K562 (cell line): ENCODE data around the gene CAMK2G. TPM values are rescaled to one million over a fixed set of nuclear protein-coding genes. Genes with fewer than 3 reads are reported as not detected.

Experiments used
- BRD9 ChIP-seq: fragments of 450-650 bp; IDR thresholded peaks from 2 replicates; pipeline ENCODE4 v1.6.1; 2018; ENCODE audit warnings: low read depth; ENCODE audit not compliant: partially characterized antibody
- CREB3 ChIP-seq: fragments of 450-650 bp; conservative IDR thresholded peaks from 2 replicates; pipeline ENCODE4 v1.6.1; 2016; ENCODE audit warnings: missing genetic modification characterization, low read depth, mild to moderate bottlenecking, missing compliant biosample characterization, moderate library complexity
- DDX20 ChIP-seq: fragments of 450-650 bp; IDR thresholded peaks from 2 replicates; pipeline ENCODE4 v1.6.1; 2016; ENCODE audit warnings: missing genetic modification characterization, low read depth, mild to moderate bottlenecking, missing compliant biosample characterization, moderate library complexity
- HSF4 ChIP-seq: fragments of 250-450 bp; sonication (Bioruptor Pico); IDR thresholded peaks from 2 replicates; pipeline ENCODE4 v2.1.2; 2022; ENCODE audit warnings: mild to moderate bottlenecking, moderate library complexity, borderline replicate concordance
- TBP ChIP-seq: optimal IDR thresholded peaks from 2 replicates; pipeline ENCODE3; 2011; ENCODE audit warnings: low read depth, low read length, improper control_type of control experiment
- ZNF143 ChIP-seq: sonication (generic); formaldehyde crosslinking; IDR thresholded peaks from 2 replicates; pipeline ENCODE4 v1.9.0; 2022; ENCODE audit warnings: mild to moderate bottlenecking, missing genetic modification reagents
- ZNF175 ChIP-seq: fragments of 200-800 bp; sonication (Bioruptor generic); IDR thresholded peaks from 2 replicates; pipeline ENCODE4 v1.6.1; 2016; ENCODE audit warnings: low read depth, mild to moderate bottlenecking, missing genetic modification characterization, missing compliant biosample characterization
- ZNF431 ChIP-seq: sonication (generic); formaldehyde crosslinking; IDR thresholded peaks from 2 replicates; pipeline ENCODE4 v1.8.0; 2022; ENCODE audit warnings: mild to moderate bottlenecking, missing genetic modification reagents
- ZNF77 ChIP-seq: fragments of 250-450 bp; sonication (Bioruptor Pico); IDR thresholded peaks from 2 replicates; pipeline ENCODE4 v1.5.0; 2020
- polyA plus RNA-seq, 8 experiments: library from polyadenylated mRNA; depleted of rRNA in 4 of 8; stranded (reverse) in 5 of 8; unstranded in 3 of 8; fragments of >200 nt; fragmentation: Nextera tagmentation in 2 of 8; fragmentation: Illumina TruSeq in 1 of 8; extraction: Ambion mirVana in 2 of 8; extraction: Trizol in 1 of 8; gene quantifications; 2 replicates each; pipeline versions ENCODE4 v1.2.1 to v1.2.3, GENCODE V29; 2011 to 2014; ENCODE audit warnings: inconsistent platforms in 1 of 8, missing spikeins in 1 of 8
- total RNA-seq, 7 experiments: library from RNA; depleted of rRNA in 6 of 7; stranded (reverse); fragments of >200 nt in 6 of 7; fragmentation: Illumina TruSeq in 2 of 7; extraction: Trizol in 2 of 7; gene quantifications; 2 replicates each; pipeline versions ENCODE4 v1.2.1 to v1.2.3, GENCODE V29; 2011 to 2021; ENCODE audit warnings: low replicate concordance in 1 of 7
- TF ChIP-seq, protein P1 (sequence below): fragments of 450-650 bp; IDR thresholded peaks from 2 replicates; pipeline ENCODE4 v1.6.1; 2016; ENCODE audit warnings: mild to moderate bottlenecking, moderate library complexity
- TF ChIP-seq, protein P2 (sequence below), 2 experiments: IDR thresholded peaks; 2 replicates each; pipeline ENCODE4 v1.6.1; 2012; ENCODE audit warnings: improper control_type of control experiment in 2 of 2, low read depth in 2 of 2, low read length in 2 of 2, borderline replicate concordance in 1 of 2

Gene CAMK2G
- total and polyA plus RNA-seq, 9 of the 15 experiments (the other 6 are each of a cell fraction or from before 2014, with no cell fraction given): 9.0 to 37.9 (median 32.6) TPM

GRCh38 chr10:73908853-73909539, 34.6 kb upstream of the CAMK2G start (continued):
- TF ChIP-seq, protein P1, sequence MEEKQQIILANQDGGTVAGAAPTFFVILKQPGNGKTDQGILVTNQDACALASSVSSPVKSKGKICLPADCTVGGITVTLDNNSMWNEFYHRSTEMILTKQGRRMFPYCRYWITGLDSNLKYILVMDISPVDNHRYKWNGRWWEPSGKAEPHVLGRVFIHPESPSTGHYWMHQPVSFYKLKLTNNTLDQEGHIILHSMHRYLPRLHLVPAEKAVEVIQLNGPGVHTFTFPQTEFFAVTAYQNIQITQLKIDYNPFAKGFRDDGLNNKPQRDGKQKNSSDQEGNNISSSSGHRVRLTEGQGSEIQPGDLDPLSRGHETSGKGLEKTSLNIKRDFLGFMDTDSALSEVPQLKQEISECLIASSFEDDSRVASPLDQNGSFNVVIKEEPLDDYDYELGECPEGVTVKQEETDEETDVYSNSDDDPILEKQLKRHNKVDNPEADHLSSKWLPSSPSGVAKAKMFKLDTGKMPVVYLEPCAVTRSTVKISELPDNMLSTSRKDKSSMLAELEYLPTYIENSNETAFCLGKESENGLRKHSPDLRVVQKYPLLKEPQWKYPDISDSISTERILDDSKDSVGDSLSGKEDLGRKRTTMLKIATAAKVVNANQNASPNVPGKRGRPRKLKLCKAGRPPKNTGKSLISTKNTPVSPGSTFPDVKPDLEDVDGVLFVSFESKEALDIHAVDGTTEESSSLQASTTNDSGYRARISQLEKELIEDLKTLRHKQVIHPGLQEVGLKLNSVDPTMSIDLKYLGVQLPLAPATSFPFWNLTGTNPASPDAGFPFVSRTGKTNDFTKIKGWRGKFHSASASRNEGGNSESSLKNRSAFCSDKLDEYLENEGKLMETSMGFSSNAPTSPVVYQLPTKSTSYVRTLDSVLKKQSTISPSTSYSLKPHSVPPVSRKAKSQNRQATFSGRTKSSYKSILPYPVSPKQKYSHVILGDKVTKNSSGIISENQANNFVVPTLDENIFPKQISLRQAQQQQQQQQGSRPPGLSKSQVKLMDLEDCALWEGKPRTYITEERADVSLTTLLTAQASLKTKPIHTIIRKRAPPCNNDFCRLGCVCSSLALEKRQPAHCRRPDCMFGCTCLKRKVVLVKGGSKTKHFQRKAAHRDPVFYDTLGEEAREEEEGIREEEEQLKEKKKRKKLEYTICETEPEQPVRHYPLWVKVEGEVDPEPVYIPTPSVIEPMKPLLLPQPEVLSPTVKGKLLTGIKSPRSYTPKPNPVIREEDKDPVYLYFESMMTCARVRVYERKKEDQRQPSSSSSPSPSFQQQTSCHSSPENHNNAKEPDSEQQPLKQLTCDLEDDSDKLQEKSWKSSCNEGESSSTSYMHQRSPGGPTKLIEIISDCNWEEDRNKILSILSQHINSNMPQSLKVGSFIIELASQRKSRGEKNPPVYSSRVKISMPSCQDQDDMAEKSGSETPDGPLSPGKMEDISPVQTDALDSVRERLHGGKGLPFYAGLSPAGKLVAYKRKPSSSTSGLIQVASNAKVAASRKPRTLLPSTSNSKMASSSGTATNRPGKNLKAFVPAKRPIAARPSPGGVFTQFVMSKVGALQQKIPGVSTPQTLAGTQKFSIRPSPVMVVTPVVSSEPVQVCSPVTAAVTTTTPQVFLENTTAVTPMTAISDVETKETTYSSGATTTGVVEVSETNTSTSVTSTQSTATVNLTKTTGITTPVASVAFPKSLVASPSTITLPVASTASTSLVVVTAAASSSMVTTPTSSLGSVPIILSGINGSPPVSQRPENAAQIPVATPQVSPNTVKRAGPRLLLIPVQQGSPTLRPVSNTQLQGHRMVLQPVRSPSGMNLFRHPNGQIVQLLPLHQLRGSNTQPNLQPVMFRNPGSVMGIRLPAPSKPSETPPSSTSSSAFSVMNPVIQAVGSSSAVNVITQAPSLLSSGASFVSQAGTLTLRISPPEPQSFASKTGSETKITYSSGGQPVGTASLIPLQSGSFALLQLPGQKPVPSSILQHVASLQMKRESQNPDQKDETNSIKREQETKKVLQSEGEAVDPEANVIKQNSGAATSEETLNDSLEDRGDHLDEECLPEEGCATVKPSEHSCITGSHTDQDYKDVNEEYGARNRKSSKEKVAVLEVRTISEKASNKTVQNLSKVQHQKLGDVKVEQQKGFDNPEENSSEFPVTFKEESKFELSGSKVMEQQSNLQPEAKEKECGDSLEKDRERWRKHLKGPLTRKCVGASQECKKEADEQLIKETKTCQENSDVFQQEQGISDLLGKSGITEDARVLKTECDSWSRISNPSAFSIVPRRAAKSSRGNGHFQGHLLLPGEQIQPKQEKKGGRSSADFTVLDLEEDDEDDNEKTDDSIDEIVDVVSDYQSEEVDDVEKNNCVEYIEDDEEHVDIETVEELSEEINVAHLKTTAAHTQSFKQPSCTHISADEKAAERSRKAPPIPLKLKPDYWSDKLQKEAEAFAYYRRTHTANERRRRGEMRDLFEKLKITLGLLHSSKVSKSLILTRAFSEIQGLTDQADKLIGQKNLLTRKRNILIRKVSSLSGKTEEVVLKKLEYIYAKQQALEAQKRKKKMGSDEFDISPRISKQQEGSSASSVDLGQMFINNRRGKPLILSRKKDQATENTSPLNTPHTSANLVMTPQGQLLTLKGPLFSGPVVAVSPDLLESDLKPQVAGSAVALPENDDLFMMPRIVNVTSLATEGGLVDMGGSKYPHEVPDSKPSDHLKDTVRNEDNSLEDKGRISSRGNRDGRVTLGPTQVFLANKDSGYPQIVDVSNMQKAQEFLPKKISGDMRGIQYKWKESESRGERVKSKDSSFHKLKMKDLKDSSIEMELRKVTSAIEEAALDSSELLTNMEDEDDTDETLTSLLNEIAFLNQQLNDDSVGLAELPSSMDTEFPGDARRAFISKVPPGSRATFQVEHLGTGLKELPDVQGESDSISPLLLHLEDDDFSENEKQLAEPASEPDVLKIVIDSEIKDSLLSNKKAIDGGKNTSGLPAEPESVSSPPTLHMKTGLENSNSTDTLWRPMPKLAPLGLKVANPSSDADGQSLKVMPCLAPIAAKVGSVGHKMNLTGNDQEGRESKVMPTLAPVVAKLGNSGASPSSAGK: 0 out of 2 replicates have a peak, but pooled peaks have one; percentile 49
- TF ChIP-seq ZNF77 (CRISPR knock-in tag): no peak
- peak; percentile 42; the same call in 1 of the 2 replicates for TF ChIP-seq ZNF143
- TF ChIP-seq BRD9: peak; percentile 46
- no peak; the same call in 1 of the 2 replicates for TF ChIP-seq ZNF175 (CRISPR knock-in tag)
- no peak for TF ChIP-seq DDX20 (tag)
- no peak for TF ChIP-seq CREB3 (tag)
- TF ChIP-seq HSF4 (CRISPR knock-in tag): no peak
- TF ChIP-seq TBP: no peak
- no peak for TF ChIP-seq ZNF431
- TF ChIP-seq, protein P2, sequence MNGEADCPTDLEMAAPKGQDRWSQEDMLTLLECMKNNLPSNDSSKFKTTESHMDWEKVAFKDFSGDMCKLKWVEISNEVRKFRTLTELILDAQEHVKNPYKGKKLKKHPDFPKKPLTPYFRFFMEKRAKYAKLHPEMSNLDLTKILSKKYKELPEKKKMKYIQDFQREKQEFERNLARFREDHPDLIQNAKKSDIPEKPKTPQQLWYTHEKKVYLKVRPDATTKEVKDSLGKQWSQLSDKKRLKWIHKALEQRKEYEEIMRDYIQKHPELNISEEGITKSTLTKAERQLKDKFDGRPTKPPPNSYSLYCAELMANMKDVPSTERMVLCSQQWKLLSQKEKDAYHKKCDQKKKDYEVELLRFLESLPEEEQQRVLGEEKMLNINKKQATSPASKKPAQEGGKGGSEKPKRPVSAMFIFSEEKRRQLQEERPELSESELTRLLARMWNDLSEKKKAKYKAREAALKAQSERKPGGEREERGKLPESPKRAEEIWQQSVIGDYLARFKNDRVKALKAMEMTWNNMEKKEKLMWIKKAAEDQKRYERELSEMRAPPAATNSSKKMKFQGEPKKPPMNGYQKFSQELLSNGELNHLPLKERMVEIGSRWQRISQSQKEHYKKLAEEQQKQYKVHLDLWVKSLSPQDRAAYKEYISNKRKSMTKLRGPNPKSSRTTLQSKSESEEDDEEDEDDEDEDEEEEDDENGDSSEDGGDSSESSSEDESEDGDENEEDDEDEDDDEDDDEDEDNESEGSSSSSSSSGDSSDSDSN (IDR thresholded peaks at IDR 0.05; ENCODE audit: borderline replicate concordance in 1 of 2, low read depth in 2 of 2, low read length in 2 of 2): no peak
